ENCODE results near the gene IGF2BP3. TPM values are rescaled to one million over a fixed set of nuclear protein-coding genes. Genes with fewer than 3 reads are reported as not detected.
"Not testable (repeated sequence)": the region's sequence is repeated elsewhere in the genome, so short reads cannot be mapped to it uniquely, and the experiment has no call there.

Gene IGF2BP3
- total RNA-seq: 10 to 100 TPM in 1 of 4 donors, not detected in 3; 45.8 TPM

DNA sequence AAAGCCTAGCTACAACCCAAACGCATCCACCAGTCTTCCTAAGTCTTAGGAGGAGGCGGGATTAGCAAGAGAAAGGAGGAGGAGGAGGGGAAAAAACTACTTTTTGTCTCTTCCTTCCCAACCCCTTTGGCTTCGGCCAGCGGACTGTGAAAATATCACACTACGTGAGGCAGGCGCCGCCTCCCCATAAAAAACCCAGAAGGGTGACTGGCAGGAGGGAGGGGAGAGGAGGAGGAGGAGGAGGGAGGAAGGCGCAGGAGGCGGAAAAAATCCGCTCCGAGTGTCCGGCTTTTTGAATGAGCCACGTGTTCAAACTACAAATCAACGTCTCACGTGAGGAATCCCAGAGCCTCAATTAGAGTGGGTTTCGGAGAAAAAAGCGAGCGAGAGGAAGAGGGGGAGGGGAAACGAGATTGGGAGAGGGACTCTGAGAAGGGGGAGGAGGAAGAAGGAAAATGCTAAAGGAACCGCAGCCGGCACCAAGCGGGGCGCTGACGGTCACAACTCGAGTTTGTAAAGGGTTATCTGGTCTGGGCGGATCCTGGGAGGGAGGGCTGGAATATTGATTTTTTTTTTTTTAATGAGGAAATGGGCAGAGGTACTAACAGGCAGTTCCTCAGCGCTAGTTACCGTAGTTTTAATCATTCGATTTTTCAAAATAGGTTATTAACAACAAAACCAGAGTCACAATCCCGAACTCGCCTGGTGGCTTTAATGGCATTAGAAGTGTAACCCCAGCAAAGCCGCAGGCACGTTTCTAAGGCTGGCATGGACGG is at the start of gene IGF2BP3:
TSS of gene IGF2BP3 (minus strand) at position 162 of the 776 bp plus-strand sequence. CDS start 381 bp downstream, outside the sequence.
- Histone ChIP-seq H3K4me1 (peaks cover 0 to 16% of the 10 kb centered on the region in 2 donors), H3K27ac (no peak within 1 kb of the TSS), H3K9me3 (no peaks in the 10 kb centered on the region), H3K4me3 (peak within 1 kb of the TSS in 1 of 2 donors; percentile 31), H3K36me3 (no peaks in the 10 kb centered on the region), H3K27me3 (peaks cover 53 to 80% of the 10 kb centered on the region in 2 donors)
- intact Hi-C loops (cut with DNase I; ENCODE audit: low total_unique reads): no loop called here
- TF ChIP-seq, protein P1, sequence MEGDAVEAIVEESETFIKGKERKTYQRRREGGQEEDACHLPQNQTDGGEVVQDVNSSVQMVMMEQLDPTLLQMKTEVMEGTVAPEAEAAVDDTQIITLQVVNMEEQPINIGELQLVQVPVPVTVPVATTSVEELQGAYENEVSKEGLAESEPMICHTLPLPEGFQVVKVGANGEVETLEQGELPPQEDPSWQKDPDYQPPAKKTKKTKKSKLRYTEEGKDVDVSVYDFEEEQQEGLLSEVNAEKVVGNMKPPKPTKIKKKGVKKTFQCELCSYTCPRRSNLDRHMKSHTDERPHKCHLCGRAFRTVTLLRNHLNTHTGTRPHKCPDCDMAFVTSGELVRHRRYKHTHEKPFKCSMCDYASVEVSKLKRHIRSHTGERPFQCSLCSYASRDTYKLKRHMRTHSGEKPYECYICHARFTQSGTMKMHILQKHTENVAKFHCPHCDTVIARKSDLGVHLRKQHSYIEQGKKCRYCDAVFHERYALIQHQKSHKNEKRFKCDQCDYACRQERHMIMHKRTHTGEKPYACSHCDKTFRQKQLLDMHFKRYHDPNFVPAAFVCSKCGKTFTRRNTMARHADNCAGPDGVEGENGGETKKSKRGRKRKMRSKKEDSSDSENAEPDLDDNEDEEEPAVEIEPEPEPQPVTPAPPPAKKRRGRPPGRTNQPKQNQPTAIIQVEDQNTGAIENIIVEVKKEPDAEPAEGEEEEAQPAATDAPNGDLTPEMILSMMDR (IDR thresholded peaks at IDR 0.05): no peak
- no peak for TF ChIP-seq POLR2A (IDR thresholded peaks at IDR 0.05)
- no peak for DNase-seq

- no peak for TF ChIP-seq POLR2A (IDR thresholded peaks at IDR 0.05)
- TF ChIP-seq, protein P1 (IDR thresholded peaks at IDR 0.05): no peak
- Histone ChIP-seq H3K4me3 (no peak overlapping the region), H3K36me3 (no peaks in the 10 kb centered on the region)
Measured at GRCh38 chr7:23514755-23515154, 44.5 kb upstream of the IGF2BP3 start.

DNA sequence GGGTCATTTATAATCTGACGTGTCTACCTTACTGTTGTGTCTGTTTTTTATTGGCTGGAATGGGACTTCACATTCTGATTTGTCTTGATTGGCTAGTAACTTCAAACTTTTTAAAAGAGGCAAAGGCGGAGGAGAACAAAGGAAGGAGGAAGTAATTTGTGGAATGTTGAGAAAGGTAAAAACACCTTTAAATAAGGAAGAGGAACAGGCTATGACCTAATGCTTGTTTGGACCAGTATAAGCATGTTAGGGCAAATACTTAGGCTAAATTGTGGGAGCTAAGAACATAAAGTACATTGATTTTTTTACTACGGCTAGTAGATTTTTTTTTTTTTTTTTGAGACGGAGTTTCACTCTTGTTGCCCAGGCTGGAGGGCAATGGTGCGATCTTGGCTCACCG is 43.5 kb upstream of the IGF2BP3 start:
- intact Hi-C loops (cut with DNase I; ENCODE audit: low total_unique reads); H3K4me1 ChIP-seq; H3K27me3 ChIP-seq; DNase-seq; H3K9me3 ChIP-seq; H3K27ac ChIP-seq; H3K36me3 ChIP-seq; H3K4me3 ChIP-seq: not testable (repeated sequence)

More at GRCh38 chr7:23514755-23515154, 44.5 kb upstream of the IGF2BP3 start:
- Histone ChIP-seq H3K9me3 (no peaks in the 10 kb centered on the region), H3K27me3 (no peaks in the 10 kb centered on the region), H3K4me1 (no peaks in the 10 kb centered on the region), H3K27ac (no peak overlapping the region)
- no peak for DNase-seq
- intact Hi-C loops (cut with DNase I; ENCODE audit: low total_unique reads): no loop called here

DNA sequence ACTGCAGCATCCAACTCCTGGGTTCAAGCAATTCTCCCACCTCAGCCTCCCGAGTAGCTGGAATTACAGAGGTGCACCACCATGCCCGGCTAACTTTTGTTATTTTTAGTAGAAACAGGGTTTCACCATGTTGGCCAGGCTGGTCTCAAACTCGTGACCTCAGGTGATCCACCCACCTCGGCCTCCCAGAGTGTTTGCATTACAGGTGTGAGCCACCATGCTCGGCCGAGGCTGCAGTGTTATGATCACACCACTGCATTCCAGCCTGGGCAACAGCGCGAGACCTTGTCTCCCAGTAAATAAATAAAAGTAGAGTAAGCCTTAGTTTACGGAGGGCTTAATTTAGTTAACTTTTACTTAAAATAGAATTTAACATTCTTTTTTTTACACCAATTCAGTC is 23.7 kb upstream of the IGF2BP3 start:
- TF ChIP-seq, protein P1 (IDR thresholded peaks at IDR 0.05): no peak
- TF ChIP-seq POLR2A (IDR thresholded peaks at IDR 0.05): no peak
- no peak for DNase-seq
- H3K27me3 ChIP-seq: no peaks in the 10 kb centered on the region
- H3K4me3 ChIP-seq: no peak overlapping the region
- H3K9me3 ChIP-seq: no peaks in the 10 kb centered on the region
- H3K36me3 ChIP-seq: no peaks in the 10 kb centered on the region
- H3K27ac ChIP-seq: no peak overlapping the region
- intact Hi-C loops (cut with DNase I; ENCODE audit: low total_unique reads): no loop called here
- no peaks in the 10 kb centered on the region for H3K4me1 ChIP-seq

DNA sequence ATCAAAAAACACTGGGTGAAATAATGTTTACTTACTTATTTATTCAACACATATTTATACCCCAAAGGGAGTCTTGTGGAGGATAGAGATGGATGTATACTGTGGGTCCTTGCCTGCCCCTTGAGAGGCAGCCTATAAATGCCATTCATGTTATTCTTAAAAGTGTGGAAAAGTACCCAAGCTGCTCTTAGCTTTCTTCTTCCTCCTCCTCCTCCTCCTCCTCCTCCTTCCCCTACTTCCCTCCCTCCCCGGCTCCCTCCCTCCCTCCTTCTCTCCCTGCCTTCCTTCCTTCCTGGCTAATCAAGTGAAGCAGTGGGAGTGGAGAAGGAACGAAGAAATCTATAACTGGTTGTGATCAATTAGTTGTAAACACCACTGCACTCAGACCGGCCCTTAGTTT is 21.2 kb upstream of the IGF2BP3 start:
- Histone ChIP-seq H3K9me3 (no peaks in the 10 kb centered on the region), H3K27me3 (no peaks in the 10 kb centered on the region), H3K4me3 (no peak overlapping the region), H3K27ac (no peak overlapping the region), H3K36me3 (no peaks in the 10 kb centered on the region), H3K4me1 (no peaks in the 10 kb centered on the region)
- no peak for DNase-seq
- TF ChIP-seq, protein P1 (IDR thresholded peaks at IDR 0.05): no peak
- TF ChIP-seq POLR2A (IDR thresholded peaks at IDR 0.05): no peak
- intact Hi-C loops (cut with DNase I; ENCODE audit: low total_unique reads): no loop called here
